ENCODE measurements around the gene PGGHG. TPM values are rescaled to one million over a fixed set of nuclear protein-coding genes. Genes with fewer than 3 reads are reported as not detected.

PGGHG gene
- total RNA-seq, 2 donors from 2014 or later = 248 to 484 TPM

DNA sequence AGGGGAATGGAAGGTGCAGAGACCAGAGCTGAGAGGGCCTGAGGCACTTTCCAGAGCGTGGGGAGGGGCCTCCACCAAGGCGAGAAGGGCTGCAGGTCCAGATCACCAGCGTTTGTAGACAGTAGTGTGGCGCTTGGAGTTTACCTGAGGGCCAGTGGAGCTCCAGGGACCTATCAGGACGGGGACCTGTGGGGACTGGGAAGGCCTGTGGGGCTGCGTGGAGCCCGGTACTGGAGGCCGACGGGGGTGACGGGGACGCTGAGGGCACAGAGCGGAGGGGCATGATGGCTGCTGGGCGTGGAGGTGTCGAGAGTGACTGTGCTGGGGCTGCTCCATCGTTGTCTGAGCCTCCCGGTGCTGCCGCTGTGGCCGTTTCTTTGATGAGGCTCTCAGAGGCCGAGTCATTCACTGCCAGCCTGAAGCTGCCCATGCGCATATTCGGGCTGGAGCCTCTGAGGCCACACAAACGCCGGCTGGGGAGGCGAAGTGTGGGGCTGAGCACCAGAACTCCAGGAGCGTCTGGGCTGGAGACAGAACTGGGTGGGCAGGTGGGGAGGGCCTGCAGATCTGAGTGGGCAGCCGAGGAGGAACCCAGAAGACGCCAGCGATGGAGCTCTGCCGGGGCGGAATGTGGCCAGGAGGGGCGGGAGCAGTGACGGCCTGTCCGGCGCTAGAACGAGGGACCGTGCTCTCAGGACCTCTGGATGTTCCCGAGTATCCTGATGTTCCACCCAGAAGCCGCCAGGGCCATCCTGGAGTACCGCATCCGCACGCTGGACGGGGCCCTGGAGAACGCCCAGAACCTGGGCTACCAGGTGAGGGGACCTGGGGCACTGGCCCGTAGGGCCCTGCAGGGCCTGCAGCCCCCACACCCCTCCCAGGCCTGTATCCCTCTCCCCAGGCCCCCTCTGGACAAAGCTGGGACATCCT is 2.6 kb downstream of the PGGHG start:
- peaks cover 87% of the 10 kb centered on the region for H3K4me1 ChIP-seq
- peaks cover 0 to 3% of the 10 kb centered on the region in 2 donors for H3K36me3 ChIP-seq (replicated peaks in 1 of 2; ENCODE audit: insufficient read depth in 1 of 2, low read depth in 2 of 2)
- 83 to 87% methylated on average over 31 to 37 of the region's 44 CpGs for WGBS, 2 donors
- intact Hi-C loops (cut with DNase I) = no loop called here
- no peak overlapping the region for H3K4me3 ChIP-seq
- no peak for TF ChIP-seq POLR2A (IDR thresholded peaks at IDR 0.05)
- TF ChIP-seq, protein P1, sequence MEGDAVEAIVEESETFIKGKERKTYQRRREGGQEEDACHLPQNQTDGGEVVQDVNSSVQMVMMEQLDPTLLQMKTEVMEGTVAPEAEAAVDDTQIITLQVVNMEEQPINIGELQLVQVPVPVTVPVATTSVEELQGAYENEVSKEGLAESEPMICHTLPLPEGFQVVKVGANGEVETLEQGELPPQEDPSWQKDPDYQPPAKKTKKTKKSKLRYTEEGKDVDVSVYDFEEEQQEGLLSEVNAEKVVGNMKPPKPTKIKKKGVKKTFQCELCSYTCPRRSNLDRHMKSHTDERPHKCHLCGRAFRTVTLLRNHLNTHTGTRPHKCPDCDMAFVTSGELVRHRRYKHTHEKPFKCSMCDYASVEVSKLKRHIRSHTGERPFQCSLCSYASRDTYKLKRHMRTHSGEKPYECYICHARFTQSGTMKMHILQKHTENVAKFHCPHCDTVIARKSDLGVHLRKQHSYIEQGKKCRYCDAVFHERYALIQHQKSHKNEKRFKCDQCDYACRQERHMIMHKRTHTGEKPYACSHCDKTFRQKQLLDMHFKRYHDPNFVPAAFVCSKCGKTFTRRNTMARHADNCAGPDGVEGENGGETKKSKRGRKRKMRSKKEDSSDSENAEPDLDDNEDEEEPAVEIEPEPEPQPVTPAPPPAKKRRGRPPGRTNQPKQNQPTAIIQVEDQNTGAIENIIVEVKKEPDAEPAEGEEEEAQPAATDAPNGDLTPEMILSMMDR (IDR thresholded peaks at IDR 0.05) = no peak
- H3K27ac ChIP-seq = peak overlapping the region in 2 of 4 donors; percentile 21 to 25
- no peaks in the 10 kb centered on the region for H3K9me3 ChIP-seq
- no peaks in the 10 kb centered on the region for H3K27me3 ChIP-seq
- ATAC-seq (no peak), DNase-seq (peak in 3 of 4 donors; percentile 2 to 19 (median 3))

DNA sequence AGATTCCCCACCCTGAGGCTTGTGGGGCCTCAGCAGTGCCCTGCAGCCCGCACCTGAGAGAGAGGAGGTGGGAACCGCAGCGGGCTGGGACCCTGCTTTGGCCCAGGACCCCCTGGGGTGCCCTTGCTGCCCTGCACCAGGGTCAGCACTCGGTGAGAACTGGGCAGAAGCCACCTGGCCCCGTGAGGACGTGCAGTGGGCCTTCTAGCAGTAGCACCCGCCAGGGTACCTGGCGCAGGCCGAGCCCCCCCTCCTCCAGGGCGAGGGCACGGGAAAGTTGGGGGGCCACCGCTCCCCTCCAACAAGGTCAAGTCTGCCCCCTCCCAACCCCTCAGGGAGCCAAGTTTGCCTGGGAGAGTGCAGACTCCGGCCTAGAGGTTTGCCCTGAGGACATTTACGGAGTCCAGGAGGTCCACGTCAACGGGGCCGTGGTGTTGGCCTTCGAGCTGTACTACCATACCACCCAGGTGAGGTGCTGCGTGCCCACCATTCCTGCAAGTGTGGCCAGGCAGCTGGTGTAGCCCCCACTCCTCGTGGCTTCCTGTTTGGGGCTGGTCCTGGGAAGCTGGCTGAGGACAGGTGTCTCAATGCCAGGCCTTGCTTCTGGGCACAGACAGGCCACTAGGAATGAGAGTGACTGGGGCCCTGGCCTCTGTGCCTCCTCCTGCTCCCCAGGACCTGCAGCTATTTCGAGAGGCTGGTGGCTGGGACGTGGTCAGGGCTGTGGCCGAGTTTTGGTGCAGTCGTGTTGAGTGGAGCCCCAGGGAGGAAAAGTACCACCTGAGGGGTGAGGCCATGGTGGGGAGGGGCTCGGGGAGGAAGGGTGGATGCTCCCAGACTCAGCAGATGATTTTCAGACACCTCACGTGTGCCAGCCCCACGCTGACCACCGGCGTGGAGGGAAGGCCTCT is 3.5 kb downstream of the PGGHG start:
- no peak for ATAC-seq
- Histone ChIP-seq H3K27me3 (no peaks in the 10 kb centered on the region), H3K4me3 (no peak overlapping the region), H3K9me3 (no peaks in the 10 kb centered on the region), H3K27ac (peak overlapping the region in 2 of 4 donors; percentile 21 to 25), H3K4me1 (peaks cover 86% of the 10 kb centered on the region), H3K36me3 (replicated peaks in 1 of 2; ENCODE audit: insufficient read depth in 1 of 2, low read depth in 2 of 2) (peaks cover 0 to 3% of the 10 kb centered on the region in 2 donors)
- intact Hi-C loops (cut with DNase I) = no loop called here
- DNase-seq = peak in 2 of 4 donors; percentile 11 to 13
- 79 to 85% methylated on average over 7 to 29 of the region's 29 CpGs for WGBS, 2 donors
- TF ChIP-seq, protein P1 (IDR thresholded peaks at IDR 0.05) = no peak
- no peak for TF ChIP-seq POLR2A (IDR thresholded peaks at IDR 0.05)

DNA sequence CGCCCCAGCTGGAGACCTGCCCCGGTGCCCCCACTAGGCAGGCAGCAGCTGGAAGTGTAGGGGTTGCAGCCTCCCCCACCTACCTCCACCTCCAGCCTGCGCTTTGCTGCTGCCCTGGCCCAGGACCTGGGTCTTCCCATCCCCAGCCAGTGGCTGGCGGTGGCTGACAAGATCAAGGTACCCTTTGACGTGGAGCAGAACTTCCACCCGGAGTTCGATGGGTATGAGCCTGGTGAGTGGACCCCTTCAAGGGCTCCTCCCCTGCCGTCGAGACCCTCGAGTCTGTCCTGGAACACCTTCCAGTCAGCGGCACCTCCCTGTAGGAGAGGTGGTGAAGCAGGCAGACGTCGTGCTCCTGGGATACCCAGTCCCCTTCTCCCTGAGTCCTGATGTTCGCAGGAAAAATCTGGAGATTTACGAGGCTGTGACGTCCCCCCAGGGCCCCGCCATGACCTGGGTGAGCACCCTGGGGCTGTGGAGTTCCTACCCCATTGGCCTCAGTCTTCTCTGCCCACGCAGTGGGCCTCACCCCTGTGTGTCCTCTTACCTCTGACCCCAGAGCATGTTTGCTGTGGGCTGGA is 4.4 kb downstream of the PGGHG start:
- TF ChIP-seq, protein P1 (IDR thresholded peaks at IDR 0.05) = no peak
- no peak for TF ChIP-seq POLR2A (IDR thresholded peaks at IDR 0.05)
- H3K9me3 ChIP-seq = no peaks in the 10 kb centered on the region
- ATAC-seq = no peak
- H3K27ac ChIP-seq = no peak overlapping the region
- intact Hi-C loops (cut with DNase I) = no loop called here
- H3K27me3 ChIP-seq = no peaks in the 10 kb centered on the region
- peaks cover 0 to 3% of the 10 kb centered on the region in 2 donors for H3K36me3 ChIP-seq (replicated peaks in 1 of 2; ENCODE audit: insufficient read depth in 1 of 2, low read depth in 2 of 2)
- peak in 2 of 4 donors; percentile 11 to 13 for DNase-seq
- peaks cover 89% of the 10 kb centered on the region for H3K4me1 ChIP-seq
- 86% methylated on average over 10 to 16 of the region's 18 CpGs for WGBS, 2 donors
- no peak overlapping the region for H3K4me3 ChIP-seq

DNA sequence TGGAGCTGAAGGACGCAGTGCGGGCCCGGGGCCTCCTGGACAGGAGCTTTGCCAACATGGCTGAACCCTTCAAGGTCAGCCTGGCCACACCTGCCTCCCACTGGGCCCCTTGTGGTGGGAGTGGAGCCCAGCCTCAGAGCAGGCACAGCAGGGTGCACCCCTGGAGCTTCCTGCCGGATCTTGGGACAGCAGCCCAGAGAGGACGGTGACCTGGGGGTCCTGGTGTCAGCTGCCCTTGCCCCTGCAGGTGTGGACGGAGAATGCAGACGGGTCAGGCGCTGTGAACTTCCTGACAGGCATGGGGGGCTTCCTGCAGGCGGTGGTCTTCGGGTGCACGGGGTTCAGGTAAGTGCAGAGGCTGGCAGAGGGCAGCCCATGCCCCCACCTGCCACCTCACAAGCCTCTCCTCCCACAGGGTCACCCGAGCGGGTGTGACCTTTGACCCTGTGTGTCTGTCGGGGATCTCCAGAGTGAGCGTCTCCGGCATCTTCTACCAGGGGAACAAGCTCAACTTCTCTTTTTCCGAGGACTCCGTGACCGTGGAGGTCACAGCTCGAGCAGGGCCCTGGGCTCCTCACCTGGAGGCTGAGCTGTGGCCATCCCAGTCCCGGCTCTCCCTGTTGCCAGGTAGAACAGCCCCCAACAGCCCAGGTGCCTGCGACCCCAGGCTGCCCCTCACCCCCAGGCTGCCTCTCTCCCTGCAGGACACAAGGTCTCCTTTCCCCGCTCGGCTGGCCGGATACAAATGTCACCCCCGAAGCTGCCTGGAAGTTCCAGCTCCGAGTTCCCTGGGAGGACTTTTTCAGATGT is 5.1 kb downstream of the PGGHG start:
- 75 to 83% methylated on average over 12 to 25 of the region's 27 CpGs for WGBS, 2 donors
- no peak overlapping the region for H3K4me3 ChIP-seq
- H3K27me3 ChIP-seq = no peaks in the 10 kb centered on the region
- H3K9me3 ChIP-seq = no peaks in the 10 kb centered on the region
- H3K36me3 ChIP-seq (replicated peaks in 1 of 2; ENCODE audit: insufficient read depth in 1 of 2, low read depth in 2 of 2) = peaks cover 0 to 3% of the 10 kb centered on the region in 2 donors
- no peak for TF ChIP-seq POLR2A (IDR thresholded peaks at IDR 0.05)
- TF ChIP-seq, protein P1 (IDR thresholded peaks at IDR 0.05) = no peak
- intact Hi-C loops (cut with DNase I) = no loop called here
- H3K4me1 ChIP-seq = peaks cover 92% of the 10 kb centered on the region
- no peak for ATAC-seq
- DNase-seq = peak in 2 of 4 donors; percentile 19 to 25
- H3K27ac ChIP-seq = no peak overlapping the region

All from body of pancreas (tissue), 4 donors.